Measurements from ENCODE around the gene HMCN1. TPM values are rescaled to one million over a fixed set of nuclear protein-coding genes. Genes with fewer than 3 reads are reported as not detected.

Gene HMCN1
- total RNA-seq, 1 experiment from 2014 or later: 0.12 TPM

DNA sequence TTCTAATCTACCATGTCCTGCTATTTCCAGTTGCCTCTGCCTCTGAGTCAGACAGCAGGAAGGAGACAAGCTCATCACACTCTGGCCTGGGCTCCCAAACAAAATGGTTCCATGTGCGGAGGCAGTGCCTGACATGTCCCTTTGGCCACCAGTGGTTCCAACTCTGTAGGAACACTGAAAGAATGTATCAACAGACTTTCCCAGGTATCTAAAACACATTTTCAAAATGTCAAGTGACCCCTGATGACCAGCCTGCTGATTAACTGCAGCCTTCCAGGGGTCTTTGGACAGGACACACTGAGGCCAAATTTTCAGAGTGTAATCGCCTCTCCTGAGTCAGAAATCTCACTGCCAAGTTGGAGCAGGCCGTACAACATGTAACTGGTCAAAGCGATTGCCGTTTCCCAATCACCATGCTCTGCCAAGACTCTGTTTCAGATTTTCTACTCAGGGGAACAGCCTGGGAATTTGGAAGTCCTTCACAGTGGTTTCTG lies 468.1 kb downstream of the HMCN1 start:
- Mint-ChIP-seq H3K4me3 (ENCODE audit: unreplicated experiment) (no peak overlapping the region), H3K9me3 (ENCODE audit: unreplicated experiment) (peaks cover 7% of the 10 kb centered on the region), H3K27me3 (ENCODE audit: insufficient read depth, unreplicated experiment) (no peaks in the 10 kb centered on the region), H3K27ac (ENCODE audit: low read depth, unreplicated experiment) (no peak overlapping the region), H3K36me3 (ENCODE audit: insufficient read depth, unreplicated experiment) (no peaks in the 10 kb centered on the region), H3K4me1 (ENCODE audit: insufficient read depth, unreplicated experiment) (no peaks in the 10 kb centered on the region)
- intact Hi-C loops (cut with micrococcal nuclease): no loop called here
- ChIA-PET POLR2A (interaction anchor here (0.6 to 1.1 kb wide), 2 partner anchors 9 to 13 kb away, joined by 3 to 4 read pairs; no protein-coding TSS in a partner anchor), CTCF (interaction anchor here (0.6 to 4.6 kb wide), 5 partner anchors 11 to 332 kb away, joined by 3 to 20 read pairs (median 3); no protein-coding TSS in a partner anchor)
- TF ChIP-seq, protein P1, sequence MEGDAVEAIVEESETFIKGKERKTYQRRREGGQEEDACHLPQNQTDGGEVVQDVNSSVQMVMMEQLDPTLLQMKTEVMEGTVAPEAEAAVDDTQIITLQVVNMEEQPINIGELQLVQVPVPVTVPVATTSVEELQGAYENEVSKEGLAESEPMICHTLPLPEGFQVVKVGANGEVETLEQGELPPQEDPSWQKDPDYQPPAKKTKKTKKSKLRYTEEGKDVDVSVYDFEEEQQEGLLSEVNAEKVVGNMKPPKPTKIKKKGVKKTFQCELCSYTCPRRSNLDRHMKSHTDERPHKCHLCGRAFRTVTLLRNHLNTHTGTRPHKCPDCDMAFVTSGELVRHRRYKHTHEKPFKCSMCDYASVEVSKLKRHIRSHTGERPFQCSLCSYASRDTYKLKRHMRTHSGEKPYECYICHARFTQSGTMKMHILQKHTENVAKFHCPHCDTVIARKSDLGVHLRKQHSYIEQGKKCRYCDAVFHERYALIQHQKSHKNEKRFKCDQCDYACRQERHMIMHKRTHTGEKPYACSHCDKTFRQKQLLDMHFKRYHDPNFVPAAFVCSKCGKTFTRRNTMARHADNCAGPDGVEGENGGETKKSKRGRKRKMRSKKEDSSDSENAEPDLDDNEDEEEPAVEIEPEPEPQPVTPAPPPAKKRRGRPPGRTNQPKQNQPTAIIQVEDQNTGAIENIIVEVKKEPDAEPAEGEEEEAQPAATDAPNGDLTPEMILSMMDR (IDR thresholded peaks at IDR 0.05; ENCODE audit: unreplicated experiment): no peak
- no TSS peak for BruUV-seq (replicated peaks)
- no peak for DNase-seq (ENCODE audit: unreplicated experiment)

DNA sequence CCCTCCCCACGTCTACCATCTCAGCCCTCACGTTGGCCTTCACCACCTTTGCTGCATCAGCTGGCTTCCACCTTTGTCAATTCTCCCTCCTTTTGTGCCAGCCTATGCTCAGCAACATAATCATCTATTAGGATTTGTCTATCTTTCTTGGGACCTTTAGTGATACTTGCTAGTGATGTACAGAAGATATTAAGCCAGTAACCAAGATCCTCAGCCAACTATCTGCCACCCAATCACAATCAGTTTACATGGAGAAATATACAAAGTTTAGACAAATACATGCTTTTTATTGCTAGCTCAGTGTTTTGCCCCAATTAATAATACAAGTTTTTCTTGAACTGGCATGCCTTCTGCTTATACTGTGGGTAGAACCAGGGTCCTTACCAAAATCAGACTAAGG lies 468.6 kb downstream of the HMCN1 start:
- DNase-seq (ENCODE audit: unreplicated experiment): no peak
- H3K27ac Mint-ChIP-seq (ENCODE audit: low read depth, unreplicated experiment): no peak overlapping the region
- H3K4me3 Mint-ChIP-seq (ENCODE audit: unreplicated experiment): no peak overlapping the region
- no peaks in the 10 kb centered on the region for H3K36me3 Mint-ChIP-seq (ENCODE audit: insufficient read depth, unreplicated experiment)
- no peaks in the 10 kb centered on the region for H3K27me3 Mint-ChIP-seq (ENCODE audit: insufficient read depth, unreplicated experiment)
- TF ChIP-seq, protein P1 (IDR thresholded peaks at IDR 0.05; ENCODE audit: unreplicated experiment): no peak
- peaks cover 7% of the 10 kb centered on the region for H3K9me3 Mint-ChIP-seq (ENCODE audit: unreplicated experiment)
- ChIA-PET POLR2A (interaction anchor here (0.6 kb wide), 1 partner anchor 14 kb away, joined by 4 read pairs; no protein-coding TSS in a partner anchor), CTCF (interaction anchor here (0.6 to 4.6 kb wide), 6 partner anchors 10 to 483 kb away, joined by 3 to 19 read pairs (median 5); no protein-coding TSS in a partner anchor)
- H3K4me1 Mint-ChIP-seq (ENCODE audit: insufficient read depth, unreplicated experiment): no peaks in the 10 kb centered on the region
- no TSS peak for BruUV-seq (replicated peaks)
- intact Hi-C loops (cut with micrococcal nuclease): no loop called here

DNA sequence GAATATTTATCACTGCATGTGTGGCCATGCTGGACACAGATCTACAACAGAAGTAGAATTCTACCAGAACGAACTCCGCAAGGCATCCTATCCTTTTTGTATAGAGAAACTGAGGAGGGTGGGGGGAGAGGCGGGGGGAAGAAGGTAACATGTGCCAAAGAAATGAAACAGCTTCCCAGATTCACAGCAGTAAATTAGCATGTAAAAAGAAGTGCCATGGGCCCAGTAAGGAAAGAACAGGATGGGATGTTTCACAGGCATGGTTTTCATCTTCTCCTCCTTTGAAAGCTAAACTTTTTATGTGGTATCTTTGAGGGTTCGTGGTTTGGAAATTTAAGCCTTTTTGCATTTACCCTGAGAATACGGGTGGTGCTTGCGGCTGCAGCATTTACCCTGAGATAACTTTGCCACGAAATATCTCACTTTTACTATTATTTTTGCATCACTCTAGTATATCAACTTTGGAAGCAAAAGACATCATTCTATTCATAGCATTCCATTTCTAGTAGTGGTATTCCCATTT lies 471.9 kb downstream of the HMCN1 start:
- no peaks in the 10 kb centered on the region for H3K9me3 Mint-ChIP-seq (ENCODE audit: unreplicated experiment)
- CTCF ChIA-PET: interaction anchor here (0.7 to 5.8 kb wide), 4 partner anchors 50 to 485 kb away, joined by 3 to 73 read pairs (median 6); no protein-coding TSS in a partner anchor
- intact Hi-C loops (cut with micrococcal nuclease): no loop called here
- DNase-seq (ENCODE audit: unreplicated experiment): no peak
- H3K27ac Mint-ChIP-seq (ENCODE audit: low read depth, unreplicated experiment): no peak overlapping the region
- no peaks in the 10 kb centered on the region for H3K36me3 Mint-ChIP-seq (ENCODE audit: insufficient read depth, unreplicated experiment)
- POLR2A ChIA-PET: interaction anchor here (0.9 kb wide), 1 partner anchor 51 kb away, joined by 3 read pairs; no protein-coding TSS in a partner anchor
- H3K4me1 Mint-ChIP-seq (ENCODE audit: insufficient read depth, unreplicated experiment): no peaks in the 10 kb centered on the region
- H3K27me3 Mint-ChIP-seq (ENCODE audit: insufficient read depth, unreplicated experiment): no peaks in the 10 kb centered on the region
- no peak overlapping the region for H3K4me3 Mint-ChIP-seq (ENCODE audit: unreplicated experiment)
- no TSS peak for BruUV-seq (replicated peaks)
- TF ChIP-seq, protein P1 (IDR thresholded peaks at IDR 0.05; ENCODE audit: unreplicated experiment): no peak

DNA sequence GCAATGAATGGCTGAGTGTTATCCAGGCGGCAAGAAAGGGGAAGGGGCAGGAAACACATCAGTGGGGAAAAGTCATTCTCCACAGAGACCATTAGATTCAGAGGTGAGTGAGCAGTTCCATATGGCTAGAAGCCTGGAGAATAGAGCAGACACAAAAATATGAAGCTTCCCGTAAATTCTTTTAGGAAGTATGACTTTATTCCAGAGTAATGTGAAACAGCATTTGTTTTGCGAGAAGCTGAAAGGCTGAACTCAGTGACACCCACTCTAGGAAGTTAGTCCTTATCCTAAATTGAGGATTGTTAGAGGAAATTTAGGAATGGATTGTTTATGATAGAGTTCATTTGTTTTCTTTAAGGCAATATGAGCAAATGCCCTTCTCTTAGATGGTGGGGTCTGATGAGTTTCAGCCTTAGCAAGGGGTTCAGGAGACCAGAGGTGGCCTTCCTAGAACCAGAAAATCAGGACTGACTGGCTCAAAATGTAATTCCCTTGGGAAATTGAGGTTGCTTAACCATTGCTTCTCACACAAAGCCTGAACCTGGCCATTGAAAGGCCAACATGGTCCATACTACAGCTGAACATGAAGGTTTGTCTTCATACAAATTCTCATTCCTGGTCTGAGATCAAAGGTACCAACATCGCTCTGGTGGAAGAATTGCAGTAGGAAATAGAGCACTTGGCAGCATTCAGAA lies 473.3 kb downstream of the HMCN1 start:
- ChIA-PET POLR2A (interaction anchor here (1.1 to 1.3 kb wide), 2 partner anchors 19 to 52 kb away, joined by 3 to 4 read pairs; no protein-coding TSS in a partner anchor), CTCF (interaction anchor here (0.6 to 5.8 kb wide), 12 partner anchors 8 to 527 kb away, joined by 3 to 73 read pairs (median 4); no protein-coding TSS in a partner anchor)
- DNase-seq (ENCODE audit: unreplicated experiment): no peak
- Mint-ChIP-seq H3K27ac (ENCODE audit: low read depth, unreplicated experiment) (no peak overlapping the region), H3K36me3 (ENCODE audit: insufficient read depth, unreplicated experiment) (no peaks in the 10 kb centered on the region), H3K4me3 (ENCODE audit: unreplicated experiment) (no peak overlapping the region), H3K27me3 (ENCODE audit: insufficient read depth, unreplicated experiment) (no peaks in the 10 kb centered on the region), H3K4me1 (ENCODE audit: insufficient read depth, unreplicated experiment) (peaks cover 3% of the 10 kb centered on the region), H3K9me3 (ENCODE audit: unreplicated experiment) (no peaks in the 10 kb centered on the region)
- BruUV-seq (replicated peaks): no TSS peak
- TF ChIP-seq, protein P1 (IDR thresholded peaks at IDR 0.05; ENCODE audit: unreplicated experiment): no peak
- intact Hi-C loops (cut with micrococcal nuclease): no loop called here
